Renal cortex interstitium (tissue), 11 donors: ENCODE results near the gene ZNF221. TPM values are rescaled to one million over a fixed set of nuclear protein-coding genes. Genes with fewer than 3 reads are reported as not detected.
"Not testable (repeated sequence)": the region's sequence is repeated elsewhere in the genome, so short reads cannot be mapped to it uniquely, and the experiment has no call there.

Source experiments
- DNase-seq, 11 donors: peaks; one replicate each; pipeline ENCODE4 v3.0.0-alpha.2; 2013; ENCODE audit warnings: low read depth in 9 of 11, low spot score in 4 of 11; ENCODE audit errors: extremely low read depth in 1 of 11
- polyA plus RNA-seq, 3 donors: library from polyadenylated mRNA; unstranded; fragments of 120-200 nt; gene quantifications; one replicate each; pipeline ENCODE4 v1.2.1, GENCODE V29; 2013; ENCODE audit not compliant: insufficient read length in 3 of 3

The ZNF221 gene
- polyA plus RNA-seq, 3 donors: 6.0 to 9.3 (median 7.2) TPM

GRCh38 chr19:43940719-43941118, 10.3 kb upstream of the ZNF221 start:
- no peak for DNase-seq

DNA sequence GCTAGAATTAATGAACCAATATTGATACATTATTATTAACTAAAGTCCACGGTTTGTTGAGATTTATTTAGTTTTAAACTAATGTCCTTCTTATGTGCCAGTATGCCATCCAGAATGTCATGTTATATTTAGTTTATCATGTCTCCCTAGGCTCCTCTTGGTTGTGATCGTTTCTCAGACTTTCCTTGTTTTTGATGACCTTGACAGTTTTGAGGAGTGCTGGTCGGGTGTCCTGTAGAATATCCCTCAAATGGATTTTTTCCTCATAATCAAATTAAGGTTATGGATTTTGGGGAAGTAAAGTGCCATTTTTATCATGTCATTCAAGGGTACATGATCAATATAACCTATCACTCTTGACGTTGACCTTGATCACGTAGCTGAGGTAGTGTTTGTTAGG, 9.8 kb upstream of the ZNF221 start:
- no peak for DNase-seq

DNA sequence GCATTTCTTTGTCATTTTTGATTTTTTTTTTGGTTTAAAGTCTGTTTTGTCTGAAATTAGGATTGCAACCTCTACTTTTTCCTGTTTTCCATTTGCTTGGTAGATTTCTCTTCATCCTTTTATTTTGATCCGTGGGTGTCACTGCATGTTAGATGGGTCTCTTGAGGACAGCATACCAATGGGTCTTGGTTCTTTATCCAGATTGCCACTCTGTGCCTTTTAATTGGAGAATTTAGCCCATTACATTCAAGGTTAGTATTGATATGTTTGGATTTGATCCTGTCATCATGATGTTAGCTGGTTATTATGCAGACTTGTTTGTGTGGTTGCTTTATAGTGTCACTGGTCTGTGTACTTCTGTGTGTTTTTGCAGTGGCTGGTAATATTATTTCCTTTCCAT, 3.6 kb upstream of the ZNF221 start:
- not testable (repeated sequence) for DNase-seq

- DNase-seq: not testable (repeated sequence)
Measured at GRCh38 chr19:43949803-43950202, 1.2 kb upstream of the ZNF221 start.

DNA sequence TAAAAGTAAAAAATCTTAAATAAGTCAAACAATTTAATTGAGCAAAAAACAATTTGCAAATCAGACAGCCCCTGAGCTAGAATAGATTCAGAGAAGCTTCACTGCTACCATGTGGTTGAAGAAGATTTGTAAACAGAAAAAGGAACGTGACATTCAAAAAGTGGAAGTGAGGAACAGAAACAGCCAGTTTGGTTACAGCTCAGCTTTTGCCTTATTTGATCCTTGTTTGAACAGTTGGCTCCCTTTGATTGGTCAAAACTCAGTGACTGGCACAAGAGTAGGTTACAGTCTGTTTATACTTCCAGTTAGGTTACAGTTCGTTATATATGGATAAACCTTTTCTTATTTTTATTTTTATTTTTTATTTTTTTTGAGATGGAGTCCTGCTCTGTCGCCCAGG, 5.8 kb downstream of the ZNF221 start:
- DNase-seq: no peak

GRCh38 chr19:43957891-43958290, 6.9 kb downstream of the ZNF221 start:
- no peak for DNase-seq

- DNase-seq: no peak
Measured at GRCh38 chr19:43960411-43960810, 9.4 kb downstream of the ZNF221 start.

GRCh38 chr19:43966079-43966694, 15.2 kb downstream of the ZNF221 start:
- no peak for DNase-seq

DNA sequence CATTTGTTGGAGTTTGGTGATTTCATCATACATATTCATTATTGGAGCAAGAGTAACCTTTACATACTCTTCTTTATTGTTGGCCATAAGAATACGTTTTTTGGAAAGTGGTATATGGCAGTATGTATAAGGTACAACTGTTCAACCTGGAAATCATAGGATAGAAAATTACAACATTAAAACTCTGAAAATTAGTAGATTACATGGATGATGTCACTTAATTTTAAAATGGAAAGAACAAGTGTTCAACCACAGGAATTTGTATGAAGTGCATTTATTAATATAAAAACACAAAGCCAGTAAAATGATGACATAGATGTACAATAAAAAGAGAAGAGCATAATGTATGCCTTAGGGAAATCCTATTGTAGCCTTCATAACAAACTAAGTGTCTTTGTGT, 25.7 kb downstream of the ZNF221 start:
- DNase-seq: no peak

- no peak for DNase-seq
Measured at GRCh38 chr19:43983544-43983911, 32.5 kb downstream of the ZNF221 start.

- DNase-seq: peak; percentile 80 to 98 (median 91)
Measured at GRCh38 chr19:43983912-43984686, 33.1 kb downstream of the ZNF221 start, which contains the start of gene ZNF155. Gene ZNF155, plus strand, starts transcription at chr19:43984188. Its CDS starts 4,356 bp downstream, at chr19:43988544.

DNA sequence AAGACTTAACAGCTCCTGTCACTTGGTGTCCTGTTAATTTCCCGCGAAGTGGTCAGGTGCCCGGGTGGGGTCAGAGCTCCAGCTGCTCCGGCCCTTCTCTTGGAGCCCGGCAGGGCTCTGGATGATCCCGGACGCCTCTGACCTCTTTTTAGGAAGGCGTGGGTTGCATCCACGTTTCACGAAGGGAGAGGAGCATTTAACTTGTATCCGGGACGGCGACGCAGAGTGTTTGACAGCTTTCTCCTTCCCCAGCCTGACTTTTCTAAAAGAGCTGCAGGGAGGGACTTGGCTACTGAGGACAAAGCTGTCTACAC, 33.6 kb downstream of the ZNF221 start:
- DNase-seq: peak in 1 of 11 donors; percentile 1

GRCh38 chr19:43997631-43998290, 46.7 kb downstream of the ZNF221 start:
- DNase-seq: no peak

DNA sequence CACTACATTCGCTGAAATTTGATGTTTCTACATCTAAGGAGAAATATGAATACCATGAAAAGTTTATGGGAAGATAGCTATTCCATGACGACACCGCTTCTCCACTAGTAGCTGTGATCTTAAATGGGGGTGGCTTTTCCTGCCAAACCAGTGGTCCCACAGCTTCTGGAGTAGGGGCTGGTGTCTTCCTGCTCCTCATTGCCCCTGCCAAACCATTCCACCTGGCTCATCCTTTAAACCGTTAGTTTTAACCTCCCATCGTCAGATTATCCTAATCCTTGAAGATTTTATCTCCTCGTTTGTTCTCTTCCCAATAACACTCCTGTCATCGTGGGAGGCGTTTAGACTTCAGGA, 51.2 kb downstream of the ZNF221 start:
- DNase-seq: no peak

DNA sequence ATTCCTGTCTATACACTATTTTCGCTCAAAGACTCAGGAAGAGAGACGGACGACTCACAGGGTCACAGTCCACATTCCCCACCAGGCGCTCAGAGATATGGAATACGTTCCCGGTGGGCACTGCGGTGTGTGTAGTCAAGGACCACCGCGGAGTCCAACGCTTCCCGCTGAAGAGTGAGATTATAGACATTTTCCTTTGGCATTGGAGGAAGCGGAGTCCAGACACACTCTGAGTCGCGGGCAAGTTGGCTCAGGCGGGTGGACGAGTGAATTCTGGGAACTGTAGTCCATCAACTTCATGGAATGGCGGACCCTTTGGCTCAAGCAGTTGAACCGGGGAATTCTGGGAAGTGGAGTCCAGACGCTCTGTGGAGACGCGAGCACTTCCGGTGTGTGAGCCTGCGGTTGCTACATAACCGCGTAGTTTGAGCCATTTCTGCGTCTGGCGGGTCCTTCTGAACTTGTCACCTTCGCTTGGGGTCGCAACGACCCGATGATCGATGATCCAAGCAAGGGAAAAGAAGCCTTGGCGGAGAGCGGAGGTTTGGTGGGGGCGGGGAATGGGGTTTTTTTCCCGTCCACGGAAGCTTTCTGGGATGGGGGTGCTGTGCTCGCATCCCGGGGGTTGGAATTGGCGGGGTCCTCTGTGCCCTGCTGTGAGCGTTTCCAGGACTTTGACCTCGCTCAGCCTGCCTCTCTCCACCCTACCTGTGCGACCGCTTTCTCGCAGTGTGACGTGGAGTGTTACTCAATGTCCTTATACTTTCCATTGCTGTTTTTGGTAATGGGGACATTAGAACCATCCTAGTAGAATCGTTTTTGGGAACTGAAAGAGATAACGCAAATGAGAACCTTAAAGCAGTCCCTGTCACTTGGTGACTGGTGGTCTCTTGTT, 51.8 kb downstream of the ZNF221 start, which contains the start of gene ZNF230:
Gene ZNF230 (plus strand): TSS at position 392 of the 895 bp plus-strand sequence. CDS start 4,122 bp downstream, outside the sequence.
- peak; percentile 88 to 98 (median 93) for DNase-seq

GRCh38 chr19:44003461-44004009, 52.5 kb downstream of the ZNF221 start:
- DNase-seq: peak in 1 of 11 donors; percentile 2

DNA sequence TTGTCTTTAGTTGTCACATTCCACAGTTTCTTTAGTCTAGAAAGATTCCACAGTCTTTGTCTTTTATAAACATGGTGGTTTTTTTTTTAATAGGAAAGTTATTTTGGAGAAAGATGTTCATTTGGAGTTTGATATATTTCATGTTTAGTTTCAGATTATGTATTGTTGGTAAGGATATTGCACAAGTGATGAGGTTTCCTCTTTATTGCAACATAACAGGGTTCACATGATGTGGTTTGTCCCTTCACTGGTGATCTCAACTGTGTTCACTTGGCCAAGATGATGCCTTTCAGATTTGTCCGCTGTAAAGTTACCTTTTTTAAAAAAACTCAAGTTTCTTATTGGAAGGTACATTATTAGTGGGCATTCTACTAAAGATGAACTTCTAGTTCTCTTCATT, 54.9 kb downstream of the ZNF221 start:
- no peak for DNase-seq

DNA sequence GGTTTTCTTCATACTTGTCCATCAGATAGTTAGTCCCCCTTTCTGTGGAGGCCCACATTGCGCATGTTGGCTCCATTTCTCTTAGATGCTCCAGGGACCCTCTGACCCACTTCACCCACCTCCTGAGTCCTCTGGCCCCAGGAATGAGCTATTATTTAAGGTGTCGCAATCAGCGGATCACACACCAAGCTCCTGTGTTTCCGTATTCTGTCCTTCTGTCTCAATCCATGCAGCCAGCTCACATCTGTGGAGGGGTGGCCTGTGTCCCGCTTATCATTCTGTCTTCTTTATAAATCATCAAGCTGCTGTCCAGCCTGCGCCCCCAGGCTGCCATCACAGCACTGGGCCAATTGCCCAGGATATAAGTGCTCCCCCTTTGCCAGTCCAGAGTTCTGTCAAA, 56.4 kb downstream of the ZNF221 start:
- DNase-seq: no peak

GRCh38 chr19:44010468-44010867, 59.4 kb downstream of the ZNF221 start:
- no peak for DNase-seq
